WTC11 (cell line): ENCODE measurements around the gene SEC24C. TPM values are rescaled to one million over a fixed set of nuclear protein-coding genes. Genes with fewer than 3 reads are reported as not detected.

Experiments
- ATAC-seq: fragments of 200-7000 bp; cut with Tn5 transposase; 2 replicates; pipeline ENCODE4 v1.10.0; 2021; ENCODE audit warnings: mild to moderate bottlenecking, moderate library complexity
- CTCF ChIA-PET: fragments of 300-600 bp; sonication (Branson Sonifier 250); formaldehyde crosslinking; loops from one replicate; lab custom pipeline; 2021; ENCODE audit warnings: antibody characterized with exemption; lab: Charles Lee
- POLR2A ChIA-PET: fragments of 350-600 bp; sonication (Branson Sonifier 250); formaldehyde crosslinking; loops from one replicate; lab custom pipeline; 2021; ENCODE audit warnings: antibody characterized with exemption; lab: Charles Lee
- DNase-seq: peaks from one replicate; pipeline ENCODE4 v3.0.0; 2021; ENCODE audit warnings: low spot score
- H3K27ac Mint-ChIP-seq: 2 replicates; pipeline ENCODE4 v1.8.0; 2021; ENCODE audit warnings: mixed read lengths
- H3K27me3 Mint-ChIP-seq: 2 replicates; pipeline ENCODE4 v1.8.0; 2021; ENCODE audit warnings: low read depth, mild to moderate bottlenecking, moderate library complexity, mixed read lengths
- H3K36me3 Mint-ChIP-seq: 2 replicates; pipeline ENCODE4 v1.8.0; 2021; ENCODE audit warnings: mixed read lengths
- H3K4me1 Mint-ChIP-seq: 2 replicates; pipeline ENCODE4 v1.8.0; 2022; ENCODE audit warnings: mixed read lengths
- H3K4me3 Mint-ChIP-seq: 2 replicates; pipeline ENCODE4 v1.8.0; 2021; ENCODE audit warnings: mild to moderate bottlenecking, moderate library complexity, mixed read lengths
- H3K9me3 Mint-ChIP-seq: 2 replicates; pipeline ENCODE4 v1.8.0; 2021; ENCODE audit warnings: mixed read lengths
- ARID4B ChIP-seq: sonication (generic); formaldehyde crosslinking; IDR thresholded peaks from 2 replicates; pipeline ENCODE4 v1.8.0; 2023; ENCODE audit warnings: missing genetic modification reagents, mild to moderate bottlenecking, borderline replicate concordance
- CBFB ChIP-seq: sonication (generic); formaldehyde crosslinking; IDR thresholded peaks from 2 replicates; pipeline ENCODE4 v1.8.1; 2022; ENCODE audit warnings: mild to moderate bottlenecking, low read depth, missing genetic modification reagents
- CTCF ChIP-seq: fragments of 200-600 bp; IDR thresholded peaks from 2 replicates; pipeline ENCODE4 v1.8.0; 2022; ENCODE audit warnings: antibody characterized with exemption
- FOXK1 ChIP-seq: sonication (generic); formaldehyde crosslinking; IDR thresholded peaks from 2 replicates; pipeline ENCODE4 v1.8.0; 2022; ENCODE audit warnings: mild to moderate bottlenecking, moderate library complexity, missing genetic modification reagents
- GTF2I ChIP-seq: fragments of 250-450 bp; sonication (Bioruptor Pico); conservative IDR thresholded peaks from 2 replicates; pipeline ENCODE4 v1.4.0; 2021; ENCODE audit warnings: mild to moderate bottlenecking
- IRF2 ChIP-seq: sonication (generic); formaldehyde crosslinking; IDR thresholded peaks from 2 replicates; pipeline ENCODE4 v1.8.0; 2022; ENCODE audit warnings: low read depth, missing genetic modification reagents, borderline replicate concordance
- NFE2L1 ChIP-seq: sonication (generic); formaldehyde crosslinking; IDR thresholded peaks from 2 replicates; pipeline ENCODE4 v1.8.1; 2023; ENCODE audit warnings: missing genetic modification reagents
- RELA ChIP-seq: sonication (generic); formaldehyde crosslinking; IDR thresholded peaks from 2 replicates; pipeline ENCODE4 v1.8.1; 2022; ENCODE audit warnings: missing genetic modification reagents, mild to moderate bottlenecking, borderline replicate concordance
- SP1 ChIP-seq: sonication (generic); formaldehyde crosslinking; conservative IDR thresholded peaks from 2 replicates; pipeline ENCODE4 v1.8.1; 2022; ENCODE audit warnings: missing genetic modification reagents
- ZBTB43 ChIP-seq: sonication (generic); formaldehyde crosslinking; IDR thresholded peaks from 2 replicates; pipeline ENCODE4 v1.8.1; 2023; ENCODE audit warnings: mild to moderate bottlenecking, missing genetic modification reagents
- ZNF121 ChIP-seq: sonication (generic); formaldehyde crosslinking; IDR thresholded peaks from 2 replicates; pipeline ENCODE4 v1.8.0; 2023; ENCODE audit warnings: missing genetic modification reagents
- ZNF263 ChIP-seq: sonication (generic); formaldehyde crosslinking; IDR thresholded peaks from 2 replicates; pipeline ENCODE4 v1.8.1; 2022; ENCODE audit warnings: low read depth, mild to moderate bottlenecking, moderate library complexity, missing genetic modification reagents
- ZNF317 ChIP-seq: sonication (generic); formaldehyde crosslinking; IDR thresholded peaks from 2 replicates; pipeline ENCODE4 v1.8.1; 2023; ENCODE audit warnings: low read depth, mild to moderate bottlenecking, moderate library complexity, missing genetic modification reagents, borderline replicate concordance
- ZSCAN18 ChIP-seq: fragments of 250-450 bp; sonication (Bioruptor Pico); IDR thresholded peaks from 2 replicates; pipeline ENCODE4 v2.1.2; 2022; ENCODE audit warnings: mild to moderate bottlenecking, moderate library complexity
- total RNA-seq: library from RNA; stranded (reverse); gene quantifications from 3 replicates; pipeline ENCODE4 v1.2.3, GENCODE V29; 2021
- TF ChIP-seq, protein P1 (sequence below): sonication (generic); formaldehyde crosslinking; conservative IDR thresholded peaks from 2 replicates; pipeline ENCODE4 v1.8.1; 2023; ENCODE audit warnings: mild to moderate bottlenecking, low read depth, missing genetic modification reagents, moderate library complexity
- TF ChIP-seq, protein P2 (sequence below): fragments of 250-450 bp; sonication (Bioruptor Pico); conservative IDR thresholded peaks from 2 replicates; pipeline ENCODE4 v1.9.0; 2021; ENCODE audit warnings: mild to moderate bottlenecking

Gene SEC24C
- total RNA-seq, 1 experiment from 2014 or later, result 74.2 TPM

- TF ChIP-seq NFE2L1, result no peak
- no peak for TF ChIP-seq RELA
- no peak for TF ChIP-seq ZSCAN18 (CRISPR knock-in tag)
- no peak for TF ChIP-seq FOXK1
- no peak for TF ChIP-seq ARID4B
- TF ChIP-seq, protein P1, sequence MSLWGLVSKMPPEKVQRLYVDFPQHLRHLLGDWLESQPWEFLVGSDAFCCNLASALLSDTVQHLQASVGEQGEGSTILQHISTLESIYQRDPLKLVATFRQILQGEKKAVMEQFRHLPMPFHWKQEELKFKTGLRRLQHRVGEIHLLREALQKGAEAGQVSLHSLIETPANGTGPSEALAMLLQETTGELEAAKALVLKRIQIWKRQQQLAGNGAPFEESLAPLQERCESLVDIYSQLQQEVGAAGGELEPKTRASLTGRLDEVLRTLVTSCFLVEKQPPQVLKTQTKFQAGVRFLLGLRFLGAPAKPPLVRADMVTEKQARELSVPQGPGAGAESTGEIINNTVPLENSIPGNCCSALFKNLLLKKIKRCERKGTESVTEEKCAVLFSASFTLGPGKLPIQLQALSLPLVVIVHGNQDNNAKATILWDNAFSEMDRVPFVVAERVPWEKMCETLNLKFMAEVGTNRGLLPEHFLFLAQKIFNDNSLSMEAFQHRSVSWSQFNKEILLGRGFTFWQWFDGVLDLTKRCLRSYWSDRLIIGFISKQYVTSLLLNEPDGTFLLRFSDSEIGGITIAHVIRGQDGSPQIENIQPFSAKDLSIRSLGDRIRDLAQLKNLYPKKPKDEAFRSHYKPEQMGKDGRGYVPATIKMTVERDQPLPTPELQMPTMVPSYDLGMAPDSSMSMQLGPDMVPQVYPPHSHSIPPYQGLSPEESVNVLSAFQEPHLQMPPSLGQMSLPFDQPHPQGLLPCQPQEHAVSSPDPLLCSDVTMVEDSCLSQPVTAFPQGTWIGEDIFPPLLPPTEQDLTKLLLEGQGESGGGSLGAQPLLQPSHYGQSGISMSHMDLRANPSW, result no peak
- no peak for TF ChIP-seq ZNF121 (CRISPR knock-in tag)
- no peak for TF ChIP-seq SP1 (CRISPR knock-in tag)
- no peak for TF ChIP-seq CBFB
Observed at GRCh38 chr10:73815719-73816030, 71.5 kb downstream of the SEC24C start (continued).

- Mint-ChIP-seq H3K36me3 (peaks cover 11% of the 10 kb centered on the region; the same call in 1 of the 2 replicates), H3K4me3 (no peak overlapping the region), H3K27me3 (no peaks in the 10 kb centered on the region), H3K9me3 (no peaks in the 10 kb centered on the region), H3K4me1 (peaks cover 6% of the 10 kb centered on the region), H3K27ac (0 out of 2 replicates have a peak overlapping the region, but pooled peaks have one; percentile 15)
- ATAC-seq, result no peak
- DNase-seq, result no peak
- POLR2A ChIA-PET, result no interaction called here
- CTCF ChIA-PET, result interaction anchor here (0.7 to 3.0 kb wide), 2 partner anchors 49 to 63 kb away, joined by 3 to 22 read pairs; no protein-coding TSS in a partner anchor
- no peak for TF ChIP-seq ZNF263 (CRISPR knock-in tag)
- TF ChIP-seq IRF2, result no peak
- TF ChIP-seq ZBTB43 (CRISPR knock-in tag), result no peak
- no peak for TF ChIP-seq CTCF
- no peak for TF ChIP-seq NFE2L1
- TF ChIP-seq GTF2I (CRISPR knock-in tag), result no peak
- TF ChIP-seq, protein P2, sequence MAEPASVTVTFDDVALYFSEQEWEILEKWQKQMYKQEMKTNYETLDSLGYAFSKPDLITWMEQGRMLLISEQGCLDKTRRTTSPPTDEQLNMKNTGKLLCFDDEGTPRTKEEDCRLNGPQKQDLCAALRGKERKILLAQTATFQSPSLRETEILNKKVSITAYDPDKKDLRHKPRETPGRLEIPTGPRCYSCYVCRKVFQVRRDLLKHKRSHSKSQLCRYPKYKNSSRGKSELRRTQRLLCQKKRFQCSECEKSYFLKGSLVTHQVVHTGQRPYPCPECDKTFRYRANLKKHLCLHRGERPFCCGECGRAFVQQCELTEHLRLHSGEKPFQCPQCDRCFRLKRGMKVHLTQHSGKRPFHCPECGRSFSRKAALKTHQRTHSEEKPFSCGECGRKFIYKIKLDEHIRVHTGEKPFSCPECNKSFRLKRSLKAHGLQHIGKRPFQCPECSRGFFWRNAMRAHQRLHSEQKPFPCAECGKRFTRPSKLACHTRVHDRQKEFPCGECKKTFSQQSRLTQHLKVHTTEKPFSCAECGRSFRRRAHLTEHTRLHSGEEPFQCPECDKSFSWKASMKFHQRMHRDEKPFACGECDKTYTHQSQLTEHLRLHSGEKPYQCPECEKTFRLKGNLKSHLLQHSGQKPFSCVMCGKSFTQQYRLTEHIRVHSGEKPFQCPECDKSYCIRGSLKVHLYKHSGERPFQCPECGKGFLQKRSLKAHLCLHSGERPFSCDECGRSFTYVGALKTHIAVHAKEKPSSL (CRISPR knock-in tag), result no peak
- no peak for TF ChIP-seq ZNF317 (CRISPR knock-in tag)
- TF ChIP-seq ZNF121 (CRISPR knock-in tag), result no peak
- TF ChIP-seq ARID4B, result no peak
- no peak for TF ChIP-seq CBFB
Observed at GRCh38 chr10:73816917-73817729, 73.0 kb downstream of the SEC24C start.
